LNCaP clone FGC (cell line): ENCODE measurements around the gene ADAMTSL3.

ENCODE experiments used
- DNase-seq: peaks from one replicate; pipeline ENCODE4 v3.0.0-alpha.2; 2011; ENCODE audit warnings: low read depth
- H3K4me3 ChIP-seq: 2 replicates; pipeline ENCODE4 v1.5.1; 2011; ENCODE audit warnings: mild to moderate bottlenecking, low read depth, low read length, control low read depth
- CTCF ChIP-seq: IDR thresholded peaks from 2 replicates; pipeline ENCODE4 v1.5.1; 2012; ENCODE audit warnings: mild to moderate bottlenecking; ENCODE audit not compliant: control insufficient read depth, insufficient read depth; ENCODE audit errors: extremely low read depth

The ADAMTSL3 gene

GRCh38 chr15:83762367-83762766, 108.4 kb downstream of the ADAMTSL3 start:
- peak; percentile 36 for TF ChIP-seq CTCF
- no peak for DNase-seq
- H3K4me3 ChIP-seq, result no peak overlapping the region

DNA sequence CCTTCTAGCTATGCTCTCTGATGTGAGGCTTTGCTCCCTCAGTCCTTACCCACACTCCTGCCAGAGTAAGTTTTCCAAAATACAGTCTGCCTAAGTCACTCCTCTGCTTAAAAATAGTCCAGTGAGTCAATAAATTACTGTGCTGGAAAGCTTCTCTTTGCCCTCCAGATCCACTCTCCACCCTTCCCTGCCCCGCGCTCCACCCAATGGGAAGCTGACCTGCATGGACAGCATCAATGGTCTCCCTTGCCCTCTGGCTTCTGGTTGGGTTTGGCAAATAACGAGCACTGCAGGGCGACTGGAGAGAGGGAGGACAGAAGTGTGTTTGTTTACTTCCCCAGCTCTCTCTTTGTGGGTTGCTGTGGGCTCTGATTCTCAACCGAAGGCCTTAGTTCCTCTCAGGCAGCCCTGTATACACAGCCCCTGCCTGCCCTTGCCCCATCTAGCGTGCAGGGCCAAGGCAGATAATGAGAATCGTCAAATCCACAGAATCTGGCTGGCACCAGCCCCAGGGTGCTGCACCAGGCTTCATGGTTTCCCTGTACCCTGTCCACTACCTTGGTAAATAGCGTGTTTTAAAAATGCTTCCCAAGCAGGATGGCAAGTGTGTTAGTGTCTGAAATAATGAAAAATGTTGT, 110.4 kb downstream of the ADAMTSL3 start:
- no peak for DNase-seq
- H3K4me3 ChIP-seq, result no peak overlapping the region
- TF ChIP-seq CTCF, result no peak

- TF ChIP-seq CTCF, result no peak
- no peak for DNase-seq
- H3K4me3 ChIP-seq, result no peak overlapping the region
Observed at GRCh38 chr15:83766339-83766738, 112.4 kb downstream of the ADAMTSL3 start.

DNA sequence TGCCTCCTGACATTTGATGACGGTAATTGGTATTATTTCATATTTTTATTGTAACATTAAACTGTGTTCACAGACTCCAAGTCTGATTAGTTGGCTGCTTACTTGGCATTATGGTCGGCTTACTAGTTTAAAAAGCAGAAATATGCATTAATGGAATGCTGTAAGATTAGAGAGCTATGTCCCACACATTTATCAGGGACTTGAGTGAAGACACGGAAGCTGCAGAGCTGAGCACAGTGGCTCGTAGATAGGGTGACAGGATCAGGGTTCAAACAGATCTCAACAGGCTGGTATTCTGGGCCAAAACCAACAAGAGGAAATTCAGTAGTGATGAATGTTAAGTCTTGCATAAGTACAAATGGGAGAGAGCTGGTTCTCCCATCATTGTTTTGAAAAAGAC, 113.8 kb downstream of the ADAMTSL3 start:
- no peak for TF ChIP-seq CTCF
- DNase-seq, result no peak
- H3K4me3 ChIP-seq, result no peak overlapping the region

DNA sequence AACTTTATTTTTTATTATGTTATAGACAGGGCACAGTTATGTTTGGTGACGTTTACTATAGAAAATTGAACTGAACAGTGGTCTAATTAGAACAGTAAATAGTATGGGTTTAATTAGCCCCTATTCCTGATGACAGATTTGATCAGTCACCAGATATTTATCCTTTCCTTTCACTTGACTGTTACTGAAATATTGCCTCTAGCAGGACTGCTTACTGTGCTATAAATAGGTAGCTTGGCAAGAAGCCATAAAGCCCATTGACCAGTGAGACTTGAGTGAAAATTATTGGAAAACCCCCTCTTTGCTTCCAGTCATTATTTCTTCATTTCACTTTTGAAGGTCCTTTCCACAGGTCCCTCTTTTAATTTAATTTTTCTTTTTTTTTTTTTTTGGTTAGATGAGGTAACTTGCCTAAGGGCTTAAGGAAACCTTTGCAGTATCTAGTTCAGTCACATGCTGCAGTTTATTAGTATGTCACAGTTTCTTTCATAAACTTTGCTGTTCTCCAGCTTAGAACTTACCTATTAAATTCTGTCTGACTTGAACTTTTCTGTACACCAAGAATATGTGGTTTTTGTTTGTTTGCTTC, 115.6 kb downstream of the ADAMTSL3 start:
- H3K4me3 ChIP-seq, result no peak overlapping the region
- DNase-seq, result no peak
- TF ChIP-seq CTCF, result no peak

DNA sequence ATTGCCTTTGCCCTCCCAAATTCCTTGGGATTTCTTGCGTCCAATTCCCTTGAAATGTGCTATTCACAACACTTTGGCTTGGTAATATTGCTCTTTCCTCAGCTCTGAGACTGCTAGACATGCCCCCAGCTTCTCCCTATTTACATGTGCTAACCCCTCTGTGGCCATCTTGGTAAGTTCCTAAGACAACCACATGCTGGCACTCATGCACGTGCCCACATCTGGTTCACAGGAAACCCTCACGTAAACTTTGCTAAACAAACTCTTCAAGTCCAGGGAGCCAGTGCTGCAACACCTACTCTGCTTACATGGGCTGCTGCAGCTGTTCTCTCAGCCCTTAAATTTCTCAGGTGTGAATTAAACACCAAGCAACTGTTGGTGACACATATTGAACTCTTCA, 121.8 kb downstream of the ADAMTSL3 start:
- H3K4me3 ChIP-seq, result no peak overlapping the region
- DNase-seq, result no peak
- no peak for TF ChIP-seq CTCF

DNA sequence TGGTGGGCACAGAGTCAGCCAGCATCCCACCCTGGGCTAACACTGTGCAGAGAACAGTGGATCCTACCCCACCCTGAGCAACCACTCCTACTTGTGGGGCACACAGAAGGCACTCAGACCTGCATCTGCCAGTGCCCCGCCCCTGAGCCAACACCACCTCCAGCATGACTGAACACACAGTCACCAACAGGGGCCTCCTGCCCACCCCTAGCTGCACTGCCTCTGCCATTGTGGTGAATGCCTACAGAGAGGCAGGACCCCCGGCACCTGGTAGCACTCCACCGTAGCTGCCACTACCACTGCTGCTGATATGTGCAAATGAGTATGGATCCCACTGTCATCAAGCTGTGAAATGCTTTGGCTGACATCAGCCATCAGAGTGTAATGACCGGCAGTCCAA, 123.1 kb downstream of the ADAMTSL3 start:
- no peak for TF ChIP-seq CTCF
- no peak for DNase-seq
- no peak overlapping the region for H3K4me3 ChIP-seq
